ENCODE measurements around the gene CDH4. TPM values are rescaled to one million over a fixed set of nuclear protein-coding genes. Genes with fewer than 3 reads are reported as not detected.

CDH4 gene
- total and polyA plus RNA-seq, 2 donors from 2014 or later: 1.1 TPM; not detected in 1

DNA sequence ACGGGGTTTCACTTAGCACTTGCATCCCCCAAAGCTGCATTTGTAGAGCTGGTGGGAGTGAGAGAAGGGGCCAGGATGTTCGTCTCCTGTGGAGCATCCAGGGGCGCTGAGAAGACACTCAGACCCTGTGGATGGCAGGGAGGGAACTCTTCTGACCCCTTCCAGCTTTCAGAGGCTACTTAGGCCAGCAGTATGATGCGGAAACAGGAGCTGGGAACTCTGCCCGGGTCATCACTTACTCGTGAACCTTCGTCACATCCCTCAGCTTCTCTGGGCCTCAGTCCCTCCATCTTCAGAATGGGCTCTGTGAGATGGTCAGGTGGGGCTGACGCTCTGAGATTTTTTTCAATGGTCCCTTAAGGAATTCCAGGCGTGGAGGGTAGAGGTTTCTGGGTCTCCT lies 585.1 kb downstream of the CDH4 start:
- H3K9ac ChIP-seq (ENCODE audit: low read length in 3 of 3): no peak overlapping the region
- no peaks in the 10 kb centered on the region for H3K27me3 ChIP-seq (ENCODE audit: control insufficient read depth, insufficient read depth, low read length)
- no peak overlapping the region for H3K4me3 ChIP-seq (ENCODE audit: low read length in 3 of 3)
- intact Hi-C loops (cut with DNase I): no loop called here
- H3K9me3 ChIP-seq (ENCODE audit: control insufficient read depth in 2 of 3, insufficient read depth in 1 of 3, low read length in 3 of 3): no peaks in the 10 kb centered on the region
- no peaks in the 10 kb centered on the region for H3K4me1 ChIP-seq (ENCODE audit: control insufficient read depth in 2 of 3, insufficient read depth in 2 of 3, low read depth in 1 of 3, low read length in 3 of 3)
- no peak overlapping the region for H3K27ac ChIP-seq (ENCODE audit: low read depth in 2 of 2, low read length in 2 of 2)
- no peaks in the 10 kb centered on the region for H3K36me3 ChIP-seq (ENCODE audit: control insufficient read depth in 2 of 3, insufficient read depth in 3 of 3, low read length in 3 of 3)
- DNase-seq (no peak), FAIRE-seq (no peak)
- TF ChIP-seq, protein P1, sequence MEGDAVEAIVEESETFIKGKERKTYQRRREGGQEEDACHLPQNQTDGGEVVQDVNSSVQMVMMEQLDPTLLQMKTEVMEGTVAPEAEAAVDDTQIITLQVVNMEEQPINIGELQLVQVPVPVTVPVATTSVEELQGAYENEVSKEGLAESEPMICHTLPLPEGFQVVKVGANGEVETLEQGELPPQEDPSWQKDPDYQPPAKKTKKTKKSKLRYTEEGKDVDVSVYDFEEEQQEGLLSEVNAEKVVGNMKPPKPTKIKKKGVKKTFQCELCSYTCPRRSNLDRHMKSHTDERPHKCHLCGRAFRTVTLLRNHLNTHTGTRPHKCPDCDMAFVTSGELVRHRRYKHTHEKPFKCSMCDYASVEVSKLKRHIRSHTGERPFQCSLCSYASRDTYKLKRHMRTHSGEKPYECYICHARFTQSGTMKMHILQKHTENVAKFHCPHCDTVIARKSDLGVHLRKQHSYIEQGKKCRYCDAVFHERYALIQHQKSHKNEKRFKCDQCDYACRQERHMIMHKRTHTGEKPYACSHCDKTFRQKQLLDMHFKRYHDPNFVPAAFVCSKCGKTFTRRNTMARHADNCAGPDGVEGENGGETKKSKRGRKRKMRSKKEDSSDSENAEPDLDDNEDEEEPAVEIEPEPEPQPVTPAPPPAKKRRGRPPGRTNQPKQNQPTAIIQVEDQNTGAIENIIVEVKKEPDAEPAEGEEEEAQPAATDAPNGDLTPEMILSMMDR (IDR thresholded peaks at IDR 0.05; ENCODE audit: borderline replicate concordance, extremely low read depth, insufficient read depth): no peak

DNA sequence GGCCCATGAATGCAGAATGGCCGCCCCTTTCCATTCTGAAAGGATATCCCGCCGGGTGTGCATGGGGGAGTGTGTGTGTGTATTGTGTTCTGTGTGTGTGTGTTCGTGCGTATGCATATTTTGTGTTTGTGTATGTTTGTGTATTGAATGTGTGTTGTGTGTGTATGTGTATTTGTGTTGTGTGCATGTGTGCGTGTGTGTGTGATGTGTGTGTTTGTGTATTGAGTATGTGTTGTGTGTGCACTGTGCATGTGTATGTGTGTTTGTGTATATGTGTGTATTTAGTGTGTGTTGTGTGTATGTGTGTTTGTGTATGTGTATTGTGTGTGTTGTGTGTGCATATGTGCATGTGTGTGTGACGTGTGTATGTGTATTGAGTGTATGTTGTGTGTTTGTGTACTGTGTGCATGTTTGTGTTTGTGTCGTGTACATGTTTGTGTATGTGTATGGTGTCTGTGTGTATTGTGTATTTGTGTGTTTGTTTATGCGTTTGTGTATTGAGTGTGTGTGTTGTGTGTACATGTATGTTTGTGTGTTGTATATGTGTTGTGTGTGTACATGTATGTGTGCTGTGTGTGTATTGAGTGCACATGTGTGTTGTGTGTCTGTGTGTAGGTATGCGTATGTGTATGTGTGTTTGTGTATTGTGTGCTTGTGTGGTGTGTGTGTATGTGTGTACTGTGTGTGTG lies 587.3 kb downstream of the CDH4 start:
- no peak for DNase-seq
- no peak overlapping the region for H3K27ac ChIP-seq (ENCODE audit: low read depth in 2 of 2, low read length in 2 of 2)
- intact Hi-C loops (cut with DNase I): no loop called here
- H3K36me3 ChIP-seq (ENCODE audit: control insufficient read depth in 2 of 3, insufficient read depth in 3 of 3, low read length in 3 of 3): no peaks in the 10 kb centered on the region
- no peak overlapping the region for H3K9ac ChIP-seq (ENCODE audit: low read length in 3 of 3)
- TF ChIP-seq, protein P1 (IDR thresholded peaks at IDR 0.05; ENCODE audit: borderline replicate concordance, extremely low read depth, insufficient read depth): no peak
- H3K4me3 ChIP-seq (ENCODE audit: low read length in 3 of 3): no peak overlapping the region
- no peaks in the 10 kb centered on the region for H3K9me3 ChIP-seq (ENCODE audit: control insufficient read depth in 2 of 3, insufficient read depth in 1 of 3, low read length in 3 of 3)
- FAIRE-seq: no peak
- H3K27me3 ChIP-seq (ENCODE audit: control insufficient read depth, insufficient read depth, low read length): no peaks in the 10 kb centered on the region
- H3K4me1 ChIP-seq (ENCODE audit: control insufficient read depth in 2 of 3, insufficient read depth in 2 of 3, low read depth in 1 of 3, low read length in 3 of 3): no peaks in the 10 kb centered on the region

DNA sequence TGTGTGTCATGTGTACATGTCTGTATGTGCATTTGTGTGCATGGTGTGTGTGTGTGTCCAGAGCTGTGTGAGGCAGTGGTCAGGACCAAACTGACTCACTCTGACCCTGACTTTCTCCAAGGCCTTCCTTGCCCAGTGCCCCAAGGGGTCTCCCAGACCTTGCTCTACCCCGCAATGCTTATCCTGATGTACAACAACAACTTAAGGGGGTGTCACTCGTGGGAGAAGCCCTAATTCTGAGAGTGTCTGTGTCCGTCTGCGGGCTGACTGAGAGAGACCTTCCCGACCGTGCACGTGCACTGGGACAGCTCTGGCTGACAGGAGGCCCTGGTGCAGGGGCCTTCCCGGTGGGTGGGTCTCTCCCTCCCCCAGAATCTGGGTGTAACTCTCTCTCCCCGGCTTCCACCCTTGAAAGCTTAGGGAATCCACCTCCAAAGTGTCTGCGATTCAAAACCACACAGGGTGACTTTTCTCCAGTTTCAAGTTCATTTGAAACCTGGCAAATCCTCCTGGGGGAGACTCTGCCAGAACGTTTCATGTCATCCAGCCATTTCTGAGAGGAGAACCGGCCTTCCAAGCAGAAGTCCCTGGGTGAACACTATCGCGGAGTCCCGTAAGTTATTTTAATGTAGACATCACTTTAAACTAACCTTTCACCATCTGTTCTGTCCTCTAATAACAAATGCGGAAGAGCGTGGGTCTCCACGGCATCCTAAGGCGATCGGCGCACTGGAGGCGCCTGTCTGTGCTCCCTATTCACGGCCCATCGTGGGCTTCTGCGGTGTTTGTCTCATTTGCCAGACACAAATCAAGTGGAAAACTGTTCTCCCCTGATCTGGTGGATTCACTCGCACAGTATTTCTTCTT lies 588.1 kb downstream of the CDH4 start:
- FAIRE-seq (no peak), DNase-seq (peak in 1 of 5 donors; percentile 33)
- Histone ChIP-seq H3K27me3 (ENCODE audit: control insufficient read depth, insufficient read depth, low read length) (no peaks in the 10 kb centered on the region), H3K9ac (ENCODE audit: low read length in 3 of 3) (no peak overlapping the region), H3K4me3 (ENCODE audit: low read length in 3 of 3) (no peak overlapping the region), H3K27ac (ENCODE audit: low read depth in 2 of 2, low read length in 2 of 2) (no peak overlapping the region), H3K4me1 (ENCODE audit: control insufficient read depth in 2 of 3, insufficient read depth in 2 of 3, low read depth in 1 of 3, low read length in 3 of 3) (no peaks in the 10 kb centered on the region), H3K9me3 (ENCODE audit: control insufficient read depth in 2 of 3, insufficient read depth in 1 of 3, low read length in 3 of 3) (no peaks in the 10 kb centered on the region), H3K36me3 (ENCODE audit: control insufficient read depth in 2 of 3, insufficient read depth in 3 of 3, low read length in 3 of 3) (no peaks in the 10 kb centered on the region)
- TF ChIP-seq, protein P1 (IDR thresholded peaks at IDR 0.05; ENCODE audit: borderline replicate concordance, extremely low read depth, insufficient read depth): no peak
- intact Hi-C loops (cut with DNase I): no loop called here

Data from kidney (tissue), 14 donors.